ENCODE measurements around the gene NIT1.

GRCh38 chr1:161086457-161086856 lies 31.4 kb upstream of the NIT1 start:
- TF ChIP-seq POLR2A (IDR thresholded peaks at IDR 0.05; ENCODE audit: low read length) (no peak), GATA1 (IDR thresholded peaks at IDR 0.05; ENCODE audit: low read depth, low read length) (no peak)
